ENCODE data around the gene HNRNPA2B1.

DNA sequence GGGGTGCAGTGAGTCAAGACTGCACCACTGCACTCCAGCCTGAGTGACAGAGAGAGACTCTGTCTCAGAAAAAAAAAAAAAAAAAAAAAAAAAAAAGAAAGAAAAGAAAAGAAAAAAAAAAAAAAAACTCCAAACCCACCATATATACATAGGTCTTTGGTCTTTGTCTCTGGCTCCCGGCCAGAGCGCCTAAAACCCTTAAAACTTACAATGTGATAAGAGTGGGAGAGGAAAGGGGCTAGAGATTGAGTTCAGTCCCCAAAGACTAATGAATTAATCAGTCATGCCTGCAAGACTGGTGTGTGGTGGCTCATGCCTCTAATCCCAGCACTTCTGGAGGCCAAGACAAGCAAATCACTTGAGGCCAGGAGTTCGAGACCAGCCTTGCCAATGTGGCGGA is 55.3 kb downstream of the HNRNPA2B1 start:
- TF ChIP-seq POLR2A (IDR thresholded peaks at IDR 0.05; ENCODE audit: low read length): no peak
- TF ChIP-seq EHMT2 (IDR thresholded peaks at IDR 0.05; ENCODE audit: low read depth): no peak
- TF ChIP-seq, protein P1, sequence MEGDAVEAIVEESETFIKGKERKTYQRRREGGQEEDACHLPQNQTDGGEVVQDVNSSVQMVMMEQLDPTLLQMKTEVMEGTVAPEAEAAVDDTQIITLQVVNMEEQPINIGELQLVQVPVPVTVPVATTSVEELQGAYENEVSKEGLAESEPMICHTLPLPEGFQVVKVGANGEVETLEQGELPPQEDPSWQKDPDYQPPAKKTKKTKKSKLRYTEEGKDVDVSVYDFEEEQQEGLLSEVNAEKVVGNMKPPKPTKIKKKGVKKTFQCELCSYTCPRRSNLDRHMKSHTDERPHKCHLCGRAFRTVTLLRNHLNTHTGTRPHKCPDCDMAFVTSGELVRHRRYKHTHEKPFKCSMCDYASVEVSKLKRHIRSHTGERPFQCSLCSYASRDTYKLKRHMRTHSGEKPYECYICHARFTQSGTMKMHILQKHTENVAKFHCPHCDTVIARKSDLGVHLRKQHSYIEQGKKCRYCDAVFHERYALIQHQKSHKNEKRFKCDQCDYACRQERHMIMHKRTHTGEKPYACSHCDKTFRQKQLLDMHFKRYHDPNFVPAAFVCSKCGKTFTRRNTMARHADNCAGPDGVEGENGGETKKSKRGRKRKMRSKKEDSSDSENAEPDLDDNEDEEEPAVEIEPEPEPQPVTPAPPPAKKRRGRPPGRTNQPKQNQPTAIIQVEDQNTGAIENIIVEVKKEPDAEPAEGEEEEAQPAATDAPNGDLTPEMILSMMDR (IDR thresholded peaks at IDR 0.05): no peak
- no peak for TF ChIP-seq HDAC2 (IDR thresholded peaks at IDR 0.05)
- no peak for TF ChIP-seq GATA3 (IDR thresholded peaks at IDR 0.05; ENCODE audit: borderline replicate concordance)

Data from A549 (cell line).